ENCODE data around the gene HECW1.
A peak's percentile ranks its signal among the peaks of the same experiment; 100 is the strongest.
"Not testable (repeated sequence)": the region's sequence is repeated elsewhere in the genome, so short reads cannot be mapped to it uniquely, and the experiment has no call there.

Gene HECW1

GRCh38 chr7:43557831-43558495 lies 445.5 kb downstream of the HECW1 start:
- no peak for FAIRE-seq

- no peak for FAIRE-seq
Observed at GRCh38 chr7:43559171-43559945, 446.9 kb downstream of the HECW1 start.

- no peak for FAIRE-seq
Observed at GRCh38 chr7:43559946-43560335, 447.5 kb downstream of the HECW1 start.

- FAIRE-seq = no peak
Observed at GRCh38 chr7:43560742-43561330, 448.4 kb downstream of the HECW1 start.

GRCh38 chr7:43562383-43562782 lies 449.9 kb downstream of the HECW1 start:
- no peak for FAIRE-seq

- no peak for FAIRE-seq
Observed at GRCh38 chr7:43565786-43566185, 453.3 kb downstream of the HECW1 start.

- FAIRE-seq = no peak
Observed at GRCh38 chr7:43568529-43568928, 456.1 kb downstream of the HECW1 start.

GRCh38 chr7:43569424-43569823 lies 457.0 kb downstream of the HECW1 start:
- no peak for FAIRE-seq

- no peak for FAIRE-seq
Observed at GRCh38 chr7:43570688-43571365, 458.4 kb downstream of the HECW1 start.

- no peak for FAIRE-seq
Observed at GRCh38 chr7:43572516-43573049, 460.1 kb downstream of the HECW1 start.

GRCh38 chr7:43573832-43574231 lies 461.4 kb downstream of the HECW1 start:
- not testable (repeated sequence) for FAIRE-seq

GRCh38 chr7:43575506-43575905 lies 463.1 kb downstream of the HECW1 start:
- no peak for FAIRE-seq

GRCh38 chr7:43576241-43576640 lies 463.8 kb downstream of the HECW1 start:
- no peak for FAIRE-seq

- FAIRE-seq = no peak
Observed at GRCh38 chr7:43577485-43577951, 465.1 kb downstream of the HECW1 start.

- FAIRE-seq = peak; percentile 33
Observed at GRCh38 chr7:43582503-43583423, 470.3 kb downstream of the HECW1 start, which contains the start of gene STK17A. TSS of gene STK17A (plus strand) at chr7:43583108. CDS start at chr7:43583244, 136 bp downstream.

GRCh38 chr7:43583424-43584194 lies 471.2 kb downstream of the HECW1 start:
- FAIRE-seq = no peak

- FAIRE-seq = no peak
Observed at GRCh38 chr7:43584195-43584586, 471.7 kb downstream of the HECW1 start.

GRCh38 chr7:43584733-43585132 lies 472.3 kb downstream of the HECW1 start:
- FAIRE-seq = not testable (repeated sequence)

GRCh38 chr7:43585562-43585961 lies 473.1 kb downstream of the HECW1 start:
- FAIRE-seq = no peak

- no peak for FAIRE-seq
Observed at GRCh38 chr7:43586251-43586900, 473.9 kb downstream of the HECW1 start.

Measured in islet of Langerhans (tissue), 1 donor.